ENCODE measurements around the gene PAQR6.

PAQR6 gene

DNA sequence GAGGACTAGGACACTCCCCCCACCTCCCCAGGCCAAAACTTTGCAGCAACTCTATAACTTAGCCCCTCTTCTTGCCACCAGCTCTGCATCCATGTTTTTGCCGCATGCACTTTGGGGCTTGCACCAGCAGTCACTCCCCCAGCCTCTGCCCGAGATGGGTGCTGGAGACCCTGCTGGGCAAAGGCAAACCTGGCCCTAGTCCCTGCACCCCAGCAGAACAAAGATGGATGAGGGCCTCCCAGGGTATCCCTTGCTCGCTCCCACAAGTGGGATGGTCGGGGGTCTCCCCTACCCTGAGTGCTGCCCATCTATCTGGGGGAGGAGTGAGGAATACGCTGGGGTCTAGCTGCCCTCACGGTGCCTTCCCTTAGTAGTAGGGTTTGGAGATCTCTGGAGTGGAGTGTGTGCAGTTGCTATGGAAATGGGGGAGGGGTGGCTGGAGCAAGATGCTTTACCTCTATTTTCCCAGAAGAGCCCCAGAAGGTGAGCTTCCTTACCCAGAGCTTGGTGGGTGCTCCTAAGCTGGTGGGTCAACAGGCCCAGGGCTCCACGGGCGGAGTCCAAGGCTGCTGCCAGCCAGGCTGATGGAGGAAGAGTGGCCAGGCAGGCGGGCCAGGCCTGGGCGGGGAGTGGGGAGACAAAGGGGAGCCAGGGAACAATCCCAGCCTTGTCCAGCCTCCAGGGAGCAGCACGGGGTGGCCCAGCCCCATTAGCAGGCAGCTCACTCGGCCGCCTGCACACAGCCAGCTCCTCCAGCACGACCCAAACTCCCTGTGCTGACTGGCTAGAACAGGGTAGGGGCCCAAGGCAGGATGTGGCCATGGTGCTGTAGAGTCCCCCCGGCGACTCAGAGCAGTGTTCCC, at the start of gene PAQR6:
TSS of gene PAQR6 (minus strand) at position 597 of the 863 bp plus-strand sequence. CDS start 1,325 bp downstream, outside the sequence.
- no peak for DNase-seq (ENCODE audit: low spot score)

- peak; percentile 70 for DNase-seq (ENCODE audit: low spot score)
Measured at GRCh38 chr1:156295391-156295947, 47.6 kb upstream of the PAQR6 start, which contains the start of gene GLMP. GLMP (minus strand) TSS chr1:156295679; CDS start chr1:156295645, 34 bp downstream.

GRCh38 chr1:156293895-156294294, 46.0 kb upstream of the PAQR6 start:
- DNase-seq (ENCODE audit: low spot score) = no peak

DNA sequence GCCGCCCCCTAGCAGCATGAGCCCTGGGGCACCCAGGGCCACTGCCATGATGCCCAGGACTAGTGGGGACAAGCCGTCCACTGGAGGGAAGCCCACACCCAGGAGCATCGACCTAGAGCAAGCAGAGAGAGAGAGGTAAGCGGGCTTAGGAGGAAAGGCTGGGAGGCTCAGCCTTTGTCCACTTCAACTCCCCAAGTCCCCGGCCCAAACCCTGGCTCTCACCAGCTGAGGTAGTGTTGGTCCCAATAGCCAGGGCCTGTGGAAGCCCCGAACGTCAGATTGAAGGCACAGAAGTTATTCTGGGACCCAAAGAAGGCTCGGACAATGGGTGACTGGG, 45.2 kb upstream of the PAQR6 start:
- DNase-seq (ENCODE audit: low spot score) = no peak

GRCh38 chr1:156291226-156292061, 43.6 kb upstream of the PAQR6 start:
- DNase-seq (ENCODE audit: low spot score) = peak; percentile 95

- DNase-seq (ENCODE audit: low spot score) = no peak
Measured at GRCh38 chr1:156289857-156290256, 42.0 kb upstream of the PAQR6 start.

GRCh38 chr1:156286061-156286460, 38.2 kb upstream of the PAQR6 start:
- no peak for DNase-seq (ENCODE audit: low spot score)

GRCh38 chr1:156285437-156285836, 37.6 kb upstream of the PAQR6 start:
- DNase-seq (ENCODE audit: low spot score) = no peak

GRCh38 chr1:156284757-156285156, 36.9 kb upstream of the PAQR6 start:
- DNase-seq (ENCODE audit: low spot score) = no peak

DNA sequence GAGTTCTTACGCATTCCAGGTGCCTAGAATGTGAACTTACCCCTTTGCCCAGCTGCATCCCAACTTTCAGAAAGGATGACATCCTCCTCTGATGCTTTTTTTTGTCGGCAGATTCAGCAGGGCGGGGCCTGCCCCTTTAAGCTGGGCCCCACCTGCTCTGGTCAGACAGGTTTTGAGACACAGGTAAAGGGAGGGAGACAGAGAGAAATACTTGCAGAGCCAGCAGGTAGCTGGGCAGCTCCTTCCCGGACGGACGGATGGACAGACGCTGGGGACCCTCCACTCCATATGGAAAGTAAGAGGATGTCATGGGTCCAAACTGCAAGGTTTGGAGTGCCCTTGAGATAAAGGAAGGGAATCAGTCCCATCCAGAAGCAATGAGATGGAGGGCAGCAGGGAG, 36.3 kb upstream of the PAQR6 start, which contains the start of gene TMEM79:
TSS of gene TMEM79 (plus strand) at position 214 of the 400 bp plus-strand sequence. CDS start 902 bp downstream, outside the sequence.
- DNase-seq (ENCODE audit: low spot score) = no peak

DNA sequence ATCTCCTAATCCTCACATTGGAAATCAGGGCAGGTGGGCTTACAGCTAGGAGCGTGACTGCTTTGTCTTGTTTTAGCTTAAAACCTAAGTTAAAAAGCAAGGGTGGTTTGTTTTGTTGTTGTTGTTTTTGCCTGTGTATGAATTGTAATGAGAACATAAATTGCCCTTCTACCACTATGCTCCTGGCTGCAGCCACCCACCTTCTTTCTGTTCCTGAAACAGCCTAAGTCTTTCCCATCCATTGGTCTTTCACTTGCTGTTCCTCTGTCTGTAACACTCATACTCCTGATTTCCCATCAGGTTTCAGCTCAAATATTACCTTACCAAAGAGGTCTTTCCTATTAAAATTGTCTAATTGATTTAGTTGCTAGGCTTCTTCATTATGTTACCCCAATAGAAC, 35.7 kb upstream of the PAQR6 start:
- no peak for DNase-seq (ENCODE audit: low spot score)

DNA sequence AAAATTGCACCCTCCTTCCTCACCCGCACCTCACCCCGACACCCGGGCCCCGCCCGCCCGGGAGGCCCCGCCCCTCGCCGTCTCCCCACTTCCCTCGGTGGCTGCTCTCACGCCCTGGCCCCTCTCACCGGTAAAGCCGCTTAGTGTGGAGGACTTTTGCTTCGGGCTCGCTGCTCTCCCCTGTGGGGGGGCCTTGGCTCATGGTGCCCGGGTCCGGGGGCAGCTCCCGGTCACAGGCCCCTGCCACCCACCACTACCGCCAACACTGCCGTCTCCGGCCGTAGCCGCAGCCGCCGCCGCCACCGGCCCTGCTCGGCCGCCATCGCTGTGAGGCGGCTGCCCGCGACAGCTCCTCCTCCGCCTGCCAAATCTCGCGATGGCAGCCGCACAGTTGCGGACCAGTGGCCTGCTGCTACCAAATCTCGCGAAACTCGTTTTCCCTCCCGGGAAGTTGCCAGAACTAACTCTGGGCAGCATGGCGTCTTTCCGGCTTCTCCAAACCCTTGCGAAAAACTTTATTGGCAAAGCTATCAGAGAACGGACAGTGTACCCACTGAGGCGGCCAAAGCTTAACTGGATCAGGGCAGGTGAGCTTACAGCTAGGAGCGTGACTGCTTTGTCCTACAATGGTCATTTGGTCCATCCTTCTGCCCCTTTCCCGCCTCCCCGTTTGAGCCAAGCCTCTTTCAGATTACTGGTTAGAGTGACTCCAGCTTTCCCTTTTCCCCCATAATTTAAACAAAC, 34.8 kb upstream of the PAQR6 start, which contains the start of gene SMG5:
TSS of gene SMG5 (minus strand) at position 347 of the 744 bp plus-strand sequence. CDS start at position 202, 145 bp downstream.
- peak; percentile 96 for DNase-seq (ENCODE audit: low spot score)

DNA sequence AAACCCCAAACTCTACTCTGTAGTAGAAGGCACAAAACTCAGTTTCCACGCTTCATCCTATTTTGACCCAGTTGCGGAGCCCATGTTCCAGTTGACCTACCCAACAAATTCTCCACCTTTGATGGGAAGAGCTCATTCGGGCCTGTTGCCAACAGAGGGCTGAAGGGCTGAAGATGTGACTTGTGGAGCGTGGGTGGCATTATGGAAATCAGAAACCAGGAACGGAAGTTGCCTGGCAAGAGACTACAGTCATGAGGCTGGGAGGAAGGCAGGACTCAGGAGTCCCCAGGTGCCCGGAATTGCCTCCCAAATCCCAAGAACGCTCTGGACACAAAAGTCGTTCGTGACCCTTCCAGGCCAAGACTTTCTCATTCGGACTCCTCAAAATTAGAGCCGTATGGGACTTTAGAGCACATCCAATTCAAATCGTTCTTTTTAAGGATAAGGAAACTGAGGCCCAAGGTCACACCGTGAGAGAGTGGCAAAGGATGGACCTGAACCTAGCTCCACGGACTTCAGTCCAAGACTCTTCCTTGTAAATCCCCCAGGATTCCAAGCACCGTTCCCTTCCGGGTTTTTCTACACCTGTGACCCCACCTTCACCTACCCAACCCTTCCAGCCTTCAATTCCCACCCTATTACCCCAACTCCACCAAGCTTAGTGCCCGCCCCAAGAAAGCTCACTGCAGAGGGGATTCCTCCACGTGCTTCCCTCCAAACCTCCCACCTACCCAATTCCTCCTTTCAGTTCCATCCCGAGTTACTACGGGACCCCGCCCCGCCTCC, 34.0 kb upstream of the PAQR6 start:
- DNase-seq (ENCODE audit: low spot score) = no peak

- peak; percentile 50 for DNase-seq (ENCODE audit: low spot score)
Measured at GRCh38 chr1:156281281-156281680, 33.4 kb upstream of the PAQR6 start.

DNA sequence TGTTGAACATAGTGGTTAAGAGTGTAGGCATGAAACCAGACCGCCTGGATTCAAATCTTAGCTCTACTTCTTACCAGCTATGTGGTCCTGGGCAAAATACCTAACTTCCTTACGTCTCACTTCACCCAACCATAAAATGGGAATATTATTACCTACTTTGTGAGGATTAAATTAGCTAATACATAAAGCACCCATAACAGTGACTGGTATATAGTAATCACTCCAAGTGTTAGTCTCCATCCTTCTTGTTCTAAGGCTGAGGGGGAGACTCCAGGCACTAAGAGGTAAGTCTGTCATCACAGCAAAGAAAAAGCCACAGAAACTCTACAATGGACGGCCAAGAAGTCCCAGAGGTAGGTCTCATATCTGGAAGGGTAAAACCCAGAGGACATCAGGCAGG, 32.0 kb upstream of the PAQR6 start:
- DNase-seq (ENCODE audit: low spot score) = no peak

GRCh38 chr1:156276966-156277381, 29.1 kb upstream of the PAQR6 start:
- DNase-seq (ENCODE audit: low spot score) = no peak

GRCh38 chr1:156276532-156276931, 28.7 kb upstream of the PAQR6 start:
- DNase-seq (ENCODE audit: low spot score) = no peak

DNA sequence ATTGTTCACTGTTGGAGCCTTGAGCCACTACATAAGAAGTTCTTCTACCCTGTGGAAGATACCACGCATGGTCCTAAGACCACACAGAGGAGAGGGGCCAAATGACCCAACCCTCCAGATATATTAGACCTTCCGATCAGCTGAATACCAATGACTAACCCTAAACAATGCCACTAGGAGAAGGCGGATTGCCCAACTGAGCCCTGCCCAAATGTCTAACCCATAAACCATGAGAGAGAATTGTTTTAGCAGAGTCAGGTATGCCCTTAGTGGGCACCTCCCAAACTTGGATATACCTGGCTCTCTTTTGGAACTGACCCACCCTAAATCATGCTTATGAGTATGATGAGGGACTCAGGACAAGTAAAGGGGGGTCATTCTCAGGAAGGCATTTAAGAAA, 22.5 kb upstream of the PAQR6 start:
- no peak for DNase-seq (ENCODE audit: low spot score)

GRCh38 chr1:156268336-156268735, 20.5 kb upstream of the PAQR6 start:
- DNase-seq (ENCODE audit: low spot score) = no peak

GRCh38 chr1:156266051-156266450, 18.2 kb upstream of the PAQR6 start:
- no peak for DNase-seq (ENCODE audit: low spot score)

DNA sequence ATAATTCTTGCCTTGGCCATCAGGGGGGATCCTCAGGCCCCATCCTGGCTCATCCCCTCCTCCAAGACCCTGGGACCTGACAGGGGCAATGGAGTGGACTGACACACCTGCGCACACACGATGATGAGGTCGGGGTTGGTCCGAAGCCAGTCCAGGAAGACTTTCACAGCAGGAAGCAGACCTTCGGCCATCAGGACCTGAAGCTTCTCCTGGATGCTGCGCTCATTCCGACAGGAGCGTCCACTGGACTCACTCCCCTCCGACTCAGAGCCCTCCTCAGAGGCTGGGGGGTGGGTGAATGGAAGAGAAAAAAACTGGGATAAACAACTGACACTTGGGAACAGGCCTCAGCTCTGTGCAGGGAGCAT, 15.4 kb upstream of the PAQR6 start:
- no peak for DNase-seq (ENCODE audit: low spot score)

All from AG08395 (cell line).